HEK293 (cell line): ENCODE measurements around the gene PRR29.

Experiments
- CTCF ChIA-PET: fragments of 350-600 bp; formaldehyde crosslinking; extraction: SDS; loops from one replicate; lab custom pipeline; 2021; ENCODE audit warnings: antibody characterized with exemption; lab: Yijun Ruan, JAX
- POLR2A ChIA-PET: fragments of 300-600 bp; formaldehyde crosslinking; extraction: SDS; loops from one replicate; lab custom pipeline; 2020; ENCODE audit warnings: antibody characterized with exemption, inconsistent platforms; lab: Yijun Ruan, JAX
- H3K27ac ChIP-seq: fragments of 200-500 bp; sonication (Bioruptor generic); 2 replicates; pipeline ENCODE4 v1.5.1; 2014; ENCODE audit warnings: low read depth, low read length, control low read depth, inconsistent platforms; ENCODE audit errors: extremely low read depth
- H3K36me3 ChIP-seq, 2 experiments: fragments of 200-500 bp in 1 of 2; sonication (Bioruptor generic) in 1 of 2; 1 replicate in 1 of 2; 2 replicates in 1 of 2; pipeline ENCODE4 v1.5.1; 2014 to 2017; ENCODE audit warnings: inconsistent platforms in 2 of 2, low read length in 2 of 2; ENCODE audit not compliant: control insufficient read depth in 2 of 2, insufficient read depth in 1 of 2
- H3K4me1 ChIP-seq: fragments of 200-500 bp; sonication (Bioruptor generic); 2 replicates; pipeline ENCODE4 v1.5.1; 2014; ENCODE audit warnings: mild to moderate bottlenecking, low read length, inconsistent platforms; ENCODE audit not compliant: control insufficient read depth, insufficient read depth
- H3K4me3 ChIP-seq: 2 replicates; pipeline ENCODE4 v1.5.1; 2011; ENCODE audit warnings: low read depth, mild to moderate bottlenecking, control low read depth, low read length, moderate library complexity
- H3K9me3 ChIP-seq: fragments of 200-500 bp; sonication (Bioruptor generic); 2 replicates; pipeline ENCODE4 v1.5.1; 2014; ENCODE audit warnings: low read depth, low read length, inconsistent platforms; ENCODE audit not compliant: control insufficient read depth, insufficient read depth
- BCL11B ChIP-seq: fragments of 450-650 bp; formaldehyde crosslinking; IDR thresholded peaks from 2 replicates; pipeline ENCODE4 v1.5.1; 2016; ENCODE audit warnings: low read depth, missing biosample characterization, missing genetic modification characterization
- KLF16 ChIP-seq: fragments of 450-650 bp; formaldehyde crosslinking; IDR thresholded peaks from 2 replicates; pipeline ENCODE4 v1.5.1; 2017; ENCODE audit warnings: missing biosample characterization, missing genetic modification characterization
- KLF7 ChIP-seq: fragments of 450-650 bp; formaldehyde crosslinking; IDR thresholded peaks from 2 replicates; pipeline ENCODE4 v1.5.1; 2016; ENCODE audit warnings: missing biosample characterization, missing genetic modification characterization, borderline replicate concordance
- KLF9 ChIP-seq: fragments of 450-650 bp; formaldehyde crosslinking; IDR thresholded peaks from 2 replicates; pipeline ENCODE4 v1.5.1; 2016; ENCODE audit warnings: missing biosample characterization, missing genetic modification characterization, low read depth
- SALL2 ChIP-seq: fragments of 450-650 bp; formaldehyde crosslinking; IDR thresholded peaks from 2 replicates; pipeline ENCODE4 v1.5.0; 2017; ENCODE audit warnings: missing biosample characterization, mild to moderate bottlenecking, missing genetic modification characterization, borderline replicate concordance
- TRIM28 ChIP-seq: IDR thresholded peaks from 2 replicates; pipeline ENCODE4 v1.6.1; 2011; ENCODE audit warnings: low read length, control low read depth, borderline replicate concordance
- TSHZ1 ChIP-seq: fragments of 450-650 bp; formaldehyde crosslinking; IDR thresholded peaks from 2 replicates; pipeline ENCODE4 v1.5.1; 2016; ENCODE audit warnings: missing biosample characterization, missing genetic modification characterization, borderline replicate concordance
- ZNF175 ChIP-seq: fragments of 450-650 bp; formaldehyde crosslinking; IDR thresholded peaks from 2 replicates; pipeline ENCODE4 v1.5.1; 2016; ENCODE audit warnings: missing biosample characterization, missing genetic modification characterization
- ZNF202 ChIP-seq: fragments of 450-650 bp; formaldehyde crosslinking; IDR thresholded peaks from 2 replicates; pipeline ENCODE4 v1.5.1; 2016; ENCODE audit warnings: missing biosample characterization, missing genetic modification characterization, borderline replicate concordance
- ZNF239 ChIP-seq: fragments of 450-650 bp; formaldehyde crosslinking; IDR thresholded peaks from 2 replicates; pipeline ENCODE4 v1.5.1; 2016; ENCODE audit warnings: missing biosample characterization, missing genetic modification characterization
- ZNF292 ChIP-seq: fragments of 450-650 bp; formaldehyde crosslinking; IDR thresholded peaks from 2 replicates; pipeline ENCODE4 v1.5.1; 2016; ENCODE audit warnings: low read depth, missing biosample characterization, missing genetic modification characterization, borderline replicate concordance
- ZNF514 ChIP-seq: fragments of 450-650 bp; formaldehyde crosslinking; IDR thresholded peaks from 2 replicates; pipeline ENCODE4 v1.5.1; 2016; ENCODE audit warnings: missing biosample characterization, missing genetic modification characterization
- ZNF580 ChIP-seq: fragments of 450-650 bp; formaldehyde crosslinking; IDR thresholded peaks from 2 replicates; pipeline ENCODE4 v1.5.1; 2016; ENCODE audit warnings: missing biosample characterization, missing genetic modification characterization
- ZNF585B ChIP-seq: fragments of 450-650 bp; formaldehyde crosslinking; IDR thresholded peaks from 2 replicates; pipeline ENCODE4 v1.5.1; 2016; ENCODE audit warnings: missing biosample characterization, missing genetic modification characterization
- ZNF621 ChIP-seq: fragments of 450-650 bp; formaldehyde crosslinking; IDR thresholded peaks from 2 replicates; pipeline ENCODE4 v1.5.1; 2017; ENCODE audit warnings: missing biosample characterization, missing genetic modification characterization
- TF ChIP-seq, protein P1 (sequence below): fragments of 450-650 bp; formaldehyde crosslinking; IDR thresholded peaks from 2 replicates; pipeline ENCODE4 v1.5.1; 2017; ENCODE audit warnings: missing biosample characterization, missing genetic modification characterization

Gene PRR29

DNA sequence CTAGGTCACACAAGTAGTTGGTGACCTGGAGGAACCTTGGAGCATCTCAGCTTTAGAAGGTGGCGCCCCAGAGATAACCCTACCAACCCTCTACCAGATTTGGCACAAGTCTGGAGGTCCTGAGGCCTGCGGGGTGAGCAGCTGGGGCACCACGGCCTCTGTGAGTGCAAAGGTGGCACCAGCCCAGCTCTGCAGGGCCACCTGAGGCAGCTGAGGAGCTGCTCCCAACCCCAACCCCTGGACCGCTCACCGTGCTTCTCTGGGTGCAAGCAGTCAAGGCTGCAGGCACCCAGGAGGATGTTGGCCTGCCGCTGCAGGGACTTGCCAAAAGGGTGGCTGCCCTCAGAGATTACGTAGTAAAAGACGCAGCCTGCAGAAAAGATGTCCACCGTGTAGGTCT is 50.7 kb downstream of the PRR29 start:
- H3K4me1 ChIP-seq: no peaks in the 10 kb centered on the region
- no peak overlapping the region for H3K4me3 ChIP-seq
- no peak for TF ChIP-seq ZNF621
- TF ChIP-seq ZNF514 (tag by site-specific recombination): no peak
- no peak for TF ChIP-seq ZNF239 (tag by site-specific recombination)
- TF ChIP-seq, protein P1, sequence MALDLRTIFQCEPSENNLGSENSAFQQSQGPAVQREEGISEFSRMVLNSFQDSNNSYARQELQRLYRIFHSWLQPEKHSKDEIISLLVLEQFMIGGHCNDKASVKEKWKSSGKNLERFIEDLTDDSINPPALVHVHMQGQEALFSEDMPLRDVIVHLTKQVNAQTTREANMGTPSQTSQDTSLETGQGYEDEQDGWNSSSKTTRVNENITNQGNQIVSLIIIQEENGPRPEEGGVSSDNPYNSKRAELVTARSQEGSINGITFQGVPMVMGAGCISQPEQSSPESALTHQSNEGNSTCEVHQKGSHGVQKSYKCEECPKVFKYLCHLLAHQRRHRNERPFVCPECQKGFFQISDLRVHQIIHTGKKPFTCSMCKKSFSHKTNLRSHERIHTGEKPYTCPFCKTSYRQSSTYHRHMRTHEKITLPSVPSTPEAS: no peak
- TF ChIP-seq ZNF292: no peak
- TF ChIP-seq ZNF580: no peak
- no peak for TF ChIP-seq BCL11B
- TF ChIP-seq TRIM28: no peak
- TF ChIP-seq ZNF202 (tag by site-specific recombination): no peak
- TF ChIP-seq KLF7 (tag by site-specific recombination): no peak
- TF ChIP-seq KLF16 (tag by site-specific recombination): no peak
- H3K36me3 ChIP-seq: peaks cover 0 to 86% of the 10 kb centered on the region in 2 experiments; a peak in 1 of 3 replicates
- no peak overlapping the region for H3K27ac ChIP-seq
- CTCF ChIA-PET: interaction anchor here (1.3 to 1.8 kb wide), 2 partner anchors 15 to 85 kb away, joined by 3 to 8 read pairs; no protein-coding TSS in a partner anchor
- H3K9me3 ChIP-seq: no peaks in the 10 kb centered on the region
- POLR2A ChIA-PET: no interaction called here

DNA sequence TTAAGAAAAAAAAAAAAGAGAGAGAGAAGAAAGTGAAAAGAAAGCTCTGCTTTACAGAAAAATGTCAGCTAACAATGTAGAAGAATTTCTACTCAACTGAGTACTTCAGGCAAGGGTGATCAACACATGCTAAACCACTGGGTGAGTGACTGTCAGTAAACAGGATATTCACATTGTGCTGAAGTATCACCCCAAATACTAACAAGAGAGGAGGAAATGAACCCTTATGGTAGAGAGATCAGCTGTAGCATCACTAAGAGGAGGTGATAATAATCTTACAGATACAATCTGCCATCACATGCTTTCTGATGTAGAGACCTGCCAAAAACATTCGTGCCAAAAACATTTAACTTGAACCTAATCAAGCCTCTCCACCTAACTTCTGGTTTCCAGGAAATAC is 53.0 kb downstream of the PRR29 start:
- POLR2A ChIA-PET: interaction anchor here (1.0 kb wide), 1 partner anchor 94 kb away, joined by 3 read pairs; no protein-coding TSS in a partner anchor
- Histone ChIP-seq H3K4me1 (no peaks in the 10 kb centered on the region), H3K36me3 (peaks cover 0 to 81% of the 10 kb centered on the region in 2 experiments; a peak in 1 of 3 replicates), H3K27ac (no peak overlapping the region), H3K4me3 (no peak overlapping the region), H3K9me3 (no peaks in the 10 kb centered on the region)
- CTCF ChIA-PET: interaction anchor here (0.7 to 2.1 kb wide), 3 partner anchors 16 to 140 kb away, joined by 3 to 8 read pairs (median 3); partner anchors contain the start of gene CSHL1
- TF ChIP-seq SALL2 (tag by site-specific recombination): no peak
- no peak for TF ChIP-seq ZNF175 (tag by site-specific recombination)
- no peak for TF ChIP-seq KLF7 (tag by site-specific recombination)

DNA sequence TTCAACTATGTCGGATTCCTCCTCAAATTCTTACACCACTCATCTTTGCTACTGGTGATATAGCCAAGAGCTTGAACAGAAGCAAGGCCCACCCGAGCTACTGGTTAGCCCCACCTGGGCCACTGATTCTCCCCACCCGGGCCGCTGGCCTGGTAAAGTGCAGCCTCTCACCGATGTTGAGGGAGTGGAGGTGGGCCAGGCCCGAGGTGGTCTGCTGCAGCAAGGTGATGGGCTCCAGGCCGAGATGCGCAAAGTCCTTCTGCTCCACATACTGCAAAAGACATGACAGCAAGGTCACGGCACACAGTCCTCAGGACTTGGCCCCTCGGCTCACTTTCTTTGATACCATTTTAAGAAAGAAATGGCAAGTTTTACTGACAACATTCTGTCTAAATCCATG is 55.0 kb downstream of the PRR29 start:
- no peak overlapping the region for H3K27ac ChIP-seq
- TF ChIP-seq ZNF585B (tag by site-specific recombination): no peak
- TF ChIP-seq TSHZ1 (tag by site-specific recombination): no peak
- TF ChIP-seq KLF9 (tag by site-specific recombination): no peak
- H3K4me3 ChIP-seq: no peak overlapping the region
- ChIA-PET POLR2A (no interaction called here), CTCF (interaction anchor here (0.9 to 3.4 kb wide), 4 partner anchors 9 to 80 kb away, joined by 3 to 19 read pairs (median 3); no protein-coding TSS in a partner anchor)
- H3K9me3 ChIP-seq: no peaks in the 10 kb centered on the region
- no peaks in the 10 kb centered on the region for H3K4me1 ChIP-seq
- H3K36me3 ChIP-seq: peaks cover 0 to 71% of the 10 kb centered on the region in 2 experiments; a peak in 1 of 3 replicates
